Measurements from ENCODE around the gene BCAS3.
"Not testable (repeated sequence)": the region's sequence is repeated elsewhere in the genome, so short reads cannot be mapped to it uniquely, and the experiment has no call there.

BCAS3 gene

GRCh38 chr17:60744355-60744966 is 66.8 kb downstream of the BCAS3 start:
- no peak for DNase-seq (ENCODE audit: low read depth, low spot score)

GRCh38 chr17:60745544-60745943 is 67.9 kb downstream of the BCAS3 start:
- no peak for DNase-seq (ENCODE audit: low read depth, low spot score)

GRCh38 chr17:60747069-60747808 is 69.6 kb downstream of the BCAS3 start:
- DNase-seq (ENCODE audit: low read depth, low spot score): no peak

- no peak for DNase-seq (ENCODE audit: low read depth, low spot score)
Measured at GRCh38 chr17:60748204-60748603, 70.6 kb downstream of the BCAS3 start.

GRCh38 chr17:60749050-60749449 is 71.4 kb downstream of the BCAS3 start:
- no peak for DNase-seq (ENCODE audit: low read depth, low spot score)

GRCh38 chr17:60749708-60750107 is 72.1 kb downstream of the BCAS3 start:
- no peak for DNase-seq (ENCODE audit: low read depth, low spot score)

GRCh38 chr17:60750640-60751039 is 73.0 kb downstream of the BCAS3 start:
- DNase-seq (ENCODE audit: low read depth, low spot score): no peak

GRCh38 chr17:60751884-60752283 is 74.2 kb downstream of the BCAS3 start:
- DNase-seq (ENCODE audit: low read depth, low spot score): no peak

- no peak for DNase-seq (ENCODE audit: low read depth, low spot score)
Measured at GRCh38 chr17:60752873-60753577, 75.4 kb downstream of the BCAS3 start.

GRCh38 chr17:60754057-60754604 is 76.5 kb downstream of the BCAS3 start:
- DNase-seq (ENCODE audit: low read depth, low spot score): no peak

- DNase-seq (ENCODE audit: low read depth, low spot score): not testable (repeated sequence)
Measured at GRCh38 chr17:60756798-60757197, 79.1 kb downstream of the BCAS3 start.

- no peak for DNase-seq (ENCODE audit: low read depth, low spot score)
Measured at GRCh38 chr17:60757437-60757836, 79.8 kb downstream of the BCAS3 start.

GRCh38 chr17:60759756-60760155 is 82.1 kb downstream of the BCAS3 start:
- no peak for DNase-seq (ENCODE audit: low read depth, low spot score)

GRCh38 chr17:60761301-60761700 is 83.7 kb downstream of the BCAS3 start:
- not testable (repeated sequence) for DNase-seq (ENCODE audit: low read depth, low spot score)

- DNase-seq (ENCODE audit: low read depth, low spot score): no peak
Measured at GRCh38 chr17:60766778-60767190, 89.1 kb downstream of the BCAS3 start.

- no peak for DNase-seq (ENCODE audit: low read depth, low spot score)
Measured at GRCh38 chr17:60767744-60768308, 90.2 kb downstream of the BCAS3 start.

GRCh38 chr17:60769327-60769726 is 91.7 kb downstream of the BCAS3 start:
- DNase-seq (ENCODE audit: low read depth, low spot score): no peak

- DNase-seq (ENCODE audit: low read depth, low spot score): no peak
Measured at GRCh38 chr17:60770946-60771422, 93.3 kb downstream of the BCAS3 start.

- DNase-seq (ENCODE audit: low read depth, low spot score): not testable (repeated sequence)
Measured at GRCh38 chr17:60771621-60772020, 94.0 kb downstream of the BCAS3 start.

- DNase-seq (ENCODE audit: low read depth, low spot score): no peak
Measured at GRCh38 chr17:60773552-60773951, 95.9 kb downstream of the BCAS3 start.

- DNase-seq (ENCODE audit: low read depth, low spot score): no peak
Measured at GRCh38 chr17:60781880-60782412, 104.3 kb downstream of the BCAS3 start.

GRCh38 chr17:60782742-60783141 is 105.1 kb downstream of the BCAS3 start:
- no peak for DNase-seq (ENCODE audit: low read depth, low spot score)

Measured in brain pericyte (primary cell).